ENCODE measurements around the gene PRKG1.

- no peak for TF ChIP-seq CTCF (IDR thresholded peaks at IDR 0.05; ENCODE audit: insufficient read depth, low read length, poor library complexity, severe bottlenecking)
- no peak for TF ChIP-seq EZH2phosphoT487 (conservative IDR thresholded peaks at IDR 0.05; ENCODE audit: low read length)
Observed at GRCh38 chr10:51876503-51876902, 802.2 kb downstream of the PRKG1 start.
